LNCAP (cell line): ENCODE data around the gene PLIN1.

Experiments used
- TF ChIP-seq, protein P1 (sequence below): fragments of 450-650 bp; IDR thresholded peaks from 2 replicates; pipeline ENCODE4 v1.5.1; 2017; ENCODE audit warnings: mild to moderate bottlenecking

Gene PLIN1

DNA sequence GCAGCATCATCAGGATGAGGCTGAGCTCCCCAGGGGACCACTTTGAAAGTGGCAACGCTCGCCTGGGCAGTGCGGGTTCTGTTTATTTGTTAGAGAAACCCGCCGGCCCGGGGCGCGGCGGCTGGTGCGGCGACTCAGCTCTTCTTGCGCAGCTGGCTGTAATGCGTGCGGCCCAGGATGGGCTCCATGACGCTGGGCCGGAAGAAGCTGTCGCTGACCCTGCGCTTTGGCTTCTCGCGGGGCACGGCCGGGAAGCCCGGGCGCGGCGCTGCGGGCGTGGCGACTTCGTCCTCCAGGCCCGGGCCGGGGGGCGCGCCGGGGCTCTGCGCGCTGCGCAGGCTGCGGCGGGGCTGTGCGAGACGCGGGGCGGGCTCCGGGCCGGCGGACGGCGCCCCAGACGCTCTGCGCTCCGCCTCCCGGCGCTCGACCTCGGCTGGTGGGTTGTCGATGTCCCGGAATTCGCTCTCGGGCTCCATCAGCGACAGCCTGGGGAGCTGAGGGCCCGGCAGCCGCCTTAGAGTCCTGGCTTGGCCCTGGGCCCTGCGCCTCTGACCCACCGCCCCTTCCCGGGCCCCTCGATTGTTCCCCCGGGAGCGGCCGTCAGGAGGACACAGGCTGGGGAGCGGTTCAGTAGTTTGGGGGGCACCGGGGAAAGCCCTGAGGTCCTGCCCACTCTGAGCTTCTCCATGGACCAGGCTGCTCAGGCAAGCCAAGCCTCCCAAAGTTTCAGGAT is 13.6 kb downstream of the PLIN1 start:
- TF ChIP-seq, protein P1, sequence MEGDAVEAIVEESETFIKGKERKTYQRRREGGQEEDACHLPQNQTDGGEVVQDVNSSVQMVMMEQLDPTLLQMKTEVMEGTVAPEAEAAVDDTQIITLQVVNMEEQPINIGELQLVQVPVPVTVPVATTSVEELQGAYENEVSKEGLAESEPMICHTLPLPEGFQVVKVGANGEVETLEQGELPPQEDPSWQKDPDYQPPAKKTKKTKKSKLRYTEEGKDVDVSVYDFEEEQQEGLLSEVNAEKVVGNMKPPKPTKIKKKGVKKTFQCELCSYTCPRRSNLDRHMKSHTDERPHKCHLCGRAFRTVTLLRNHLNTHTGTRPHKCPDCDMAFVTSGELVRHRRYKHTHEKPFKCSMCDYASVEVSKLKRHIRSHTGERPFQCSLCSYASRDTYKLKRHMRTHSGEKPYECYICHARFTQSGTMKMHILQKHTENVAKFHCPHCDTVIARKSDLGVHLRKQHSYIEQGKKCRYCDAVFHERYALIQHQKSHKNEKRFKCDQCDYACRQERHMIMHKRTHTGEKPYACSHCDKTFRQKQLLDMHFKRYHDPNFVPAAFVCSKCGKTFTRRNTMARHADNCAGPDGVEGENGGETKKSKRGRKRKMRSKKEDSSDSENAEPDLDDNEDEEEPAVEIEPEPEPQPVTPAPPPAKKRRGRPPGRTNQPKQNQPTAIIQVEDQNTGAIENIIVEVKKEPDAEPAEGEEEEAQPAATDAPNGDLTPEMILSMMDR, result no peak

- TF ChIP-seq, protein P1, result no peak
Observed at GRCh38 chr15:89664441-89665350, 14.5 kb downstream of the PLIN1 start.

DNA sequence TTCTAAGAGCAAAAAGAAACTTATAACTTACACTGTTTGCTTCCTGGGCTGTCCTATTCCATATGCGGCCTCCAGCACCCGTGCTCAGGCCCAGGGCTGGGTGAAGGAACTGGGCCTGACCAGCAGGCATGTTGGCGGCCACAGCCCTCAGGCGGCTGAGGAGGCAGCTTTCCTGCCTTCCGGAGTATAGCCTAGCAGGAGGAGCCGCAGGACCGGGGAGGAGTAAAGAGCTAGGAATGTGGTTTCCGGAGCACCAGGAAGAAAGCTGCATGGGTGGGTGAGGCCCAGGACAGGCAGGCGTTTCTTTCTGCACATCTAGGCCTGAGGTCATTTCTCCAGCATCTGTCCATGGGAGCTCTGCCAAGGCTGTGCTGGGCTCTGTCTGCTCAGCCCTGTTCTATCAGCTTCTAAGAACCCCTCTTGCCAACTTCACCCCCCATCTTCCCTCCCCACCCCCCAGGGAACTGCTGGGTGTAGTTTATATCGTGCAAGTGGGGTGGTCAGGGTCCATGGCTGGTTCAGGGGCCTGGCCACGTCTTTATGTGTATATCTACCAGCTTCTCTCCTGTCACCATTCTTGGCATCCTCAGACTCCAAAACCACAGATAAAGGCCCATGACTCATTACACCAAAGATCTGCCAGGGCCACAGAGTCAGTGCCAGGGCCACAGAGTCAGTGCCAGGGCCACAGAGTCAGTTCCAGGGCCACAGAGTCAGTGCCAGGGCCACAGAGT is 16.1 kb downstream of the PLIN1 start:
- TF ChIP-seq, protein P1, result no peak

GRCh38 chr15:89660556-89660955 is 18.6 kb downstream of the PLIN1 start:
- TF ChIP-seq, protein P1, result no peak

- TF ChIP-seq, protein P1, result no peak
Observed at GRCh38 chr15:89659295-89659694, 19.9 kb downstream of the PLIN1 start.

DNA sequence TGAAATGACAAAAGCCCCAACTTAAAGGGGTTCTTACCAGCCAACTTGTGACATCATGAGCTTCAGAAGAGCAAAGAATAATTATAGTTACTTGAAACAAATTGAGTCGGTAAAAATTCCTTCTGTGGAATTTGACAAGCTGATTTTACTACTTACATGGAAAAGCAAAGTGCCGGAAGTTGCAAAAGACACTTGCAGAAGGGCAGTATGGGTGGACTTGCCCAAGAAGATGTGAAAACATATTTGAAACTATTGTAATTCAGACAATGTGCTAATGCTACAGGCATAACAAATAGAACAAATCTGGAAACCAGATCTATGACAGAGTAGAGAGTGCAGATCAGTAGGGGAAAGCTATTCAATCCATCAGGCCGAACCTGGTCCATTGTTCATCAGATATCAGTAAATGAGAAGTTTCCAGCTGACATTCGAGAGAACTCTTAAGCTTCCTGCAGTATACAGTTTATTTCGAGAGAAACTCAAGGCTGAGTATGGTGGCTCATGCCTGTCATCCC is 21.4 kb downstream of the PLIN1 start:
- TF ChIP-seq, protein P1, result no peak
